ENCODE measurements around the gene UCN3. TPM values are rescaled to one million over a fixed set of nuclear protein-coding genes. Genes with fewer than 3 reads are reported as not detected.

The UCN3 gene
- total RNA-seq, 1 experiment from 2014 or later, result not detected

DNA sequence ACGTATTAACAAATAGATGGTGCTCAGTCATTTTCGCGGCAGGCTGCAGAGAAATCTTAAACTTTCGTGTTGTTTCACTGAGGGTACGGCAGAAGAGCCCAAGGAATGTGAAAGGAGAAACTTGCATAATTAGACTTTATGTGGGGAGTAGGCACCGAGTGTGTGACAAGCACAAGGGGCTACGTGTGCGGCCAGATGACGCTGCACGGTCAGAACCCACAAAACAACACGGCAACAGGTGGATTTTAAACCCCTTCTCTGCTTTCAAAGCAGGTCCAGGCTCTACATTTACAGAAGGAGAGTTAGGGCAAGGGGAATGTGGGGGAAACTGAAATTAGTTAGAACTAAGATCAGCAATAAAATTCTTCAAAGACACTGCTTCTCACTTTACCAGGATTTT, 392 bp upstream of the UCN3 start:
- Mint-ChIP-seq H3K36me3 (ENCODE audit: insufficient read depth, unreplicated experiment) (no peaks in the 10 kb centered on the region), H3K9me3 (ENCODE audit: unreplicated experiment) (peaks cover 3% of the 10 kb centered on the region), H3K4me1 (ENCODE audit: low read depth, unreplicated experiment) (peaks cover 18% of the 10 kb centered on the region), H3K4me3 (ENCODE audit: unreplicated experiment) (peak overlapping the region; percentile 41), H3K27ac (ENCODE audit: unreplicated experiment) (no peak overlapping the region), H3K27me3 (ENCODE audit: insufficient read depth, unreplicated experiment) (peaks cover 34% of the 10 kb centered on the region)
- intact Hi-C loops (cut with micrococcal nuclease; ENCODE audit: unreplicated experiment), result no loop called here
- H3K4me1 ChIP-seq, result peaks cover 12% of the 10 kb centered on the region
- H3K9me3 ChIP-seq, result no peaks in the 10 kb centered on the region
- no peaks in the 10 kb centered on the region for H3K36me3 ChIP-seq (ENCODE audit: control insufficient read depth, insufficient read depth, low read length)
- no TSS peak for BruUV-seq (replicated peaks)
- POLR2A ChIA-PET, result no interaction called here
- peaks cover 2% of the 10 kb centered on the region for H3K27me3 ChIP-seq (replicated peaks; ENCODE audit: control insufficient read depth, insufficient read depth, low read length)
- no peak overlapping the region for H3K4me3 ChIP-seq (ENCODE audit: low read depth, low read length)
- DNase-seq, result no peak
- TF ChIP-seq, protein P1, sequence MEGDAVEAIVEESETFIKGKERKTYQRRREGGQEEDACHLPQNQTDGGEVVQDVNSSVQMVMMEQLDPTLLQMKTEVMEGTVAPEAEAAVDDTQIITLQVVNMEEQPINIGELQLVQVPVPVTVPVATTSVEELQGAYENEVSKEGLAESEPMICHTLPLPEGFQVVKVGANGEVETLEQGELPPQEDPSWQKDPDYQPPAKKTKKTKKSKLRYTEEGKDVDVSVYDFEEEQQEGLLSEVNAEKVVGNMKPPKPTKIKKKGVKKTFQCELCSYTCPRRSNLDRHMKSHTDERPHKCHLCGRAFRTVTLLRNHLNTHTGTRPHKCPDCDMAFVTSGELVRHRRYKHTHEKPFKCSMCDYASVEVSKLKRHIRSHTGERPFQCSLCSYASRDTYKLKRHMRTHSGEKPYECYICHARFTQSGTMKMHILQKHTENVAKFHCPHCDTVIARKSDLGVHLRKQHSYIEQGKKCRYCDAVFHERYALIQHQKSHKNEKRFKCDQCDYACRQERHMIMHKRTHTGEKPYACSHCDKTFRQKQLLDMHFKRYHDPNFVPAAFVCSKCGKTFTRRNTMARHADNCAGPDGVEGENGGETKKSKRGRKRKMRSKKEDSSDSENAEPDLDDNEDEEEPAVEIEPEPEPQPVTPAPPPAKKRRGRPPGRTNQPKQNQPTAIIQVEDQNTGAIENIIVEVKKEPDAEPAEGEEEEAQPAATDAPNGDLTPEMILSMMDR (IDR thresholded peaks at IDR 0.05; ENCODE audit: insufficient read depth in 1 of 2, low read depth in 1 of 2, low read length in 1 of 2, severe bottlenecking in 1 of 2, unreplicated experiment in 1 of 2), result no peak
- CTCF ChIA-PET, result no interaction called here

DNA sequence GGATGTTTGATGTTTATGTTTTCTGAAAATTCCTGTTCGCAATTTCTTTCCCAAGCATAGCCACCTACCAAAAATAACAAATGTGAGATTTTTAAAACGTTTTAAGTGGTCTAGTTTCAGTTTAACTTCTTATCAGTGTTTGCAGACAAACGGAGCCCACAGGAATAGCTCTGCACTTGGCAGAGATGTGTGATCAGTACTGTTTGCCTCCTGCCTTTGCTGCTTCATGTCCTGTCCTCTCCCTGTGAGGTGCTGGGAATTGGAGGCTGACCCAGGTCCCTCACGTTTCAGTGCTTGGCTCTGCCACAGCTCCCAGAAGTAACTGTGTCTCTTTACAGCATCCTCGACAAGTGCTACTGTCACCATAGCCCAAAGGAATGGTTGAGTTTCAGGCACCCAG, 1.2 kb downstream of the UCN3 start:
- peaks cover 27% of the 10 kb centered on the region for H3K27me3 Mint-ChIP-seq (ENCODE audit: insufficient read depth, unreplicated experiment)
- H3K4me3 Mint-ChIP-seq (ENCODE audit: unreplicated experiment), result peak overlapping the region; percentile 21
- Histone ChIP-seq H3K4me1 (0 out of 2 replicates have a peak, but pooled peaks cover 5% of the 10 kb centered on the region), H3K36me3 (ENCODE audit: control insufficient read depth, insufficient read depth, low read length) (no peaks in the 10 kb centered on the region), H3K27me3 (replicated peaks; ENCODE audit: control insufficient read depth, insufficient read depth, low read length) (peaks cover 2% of the 10 kb centered on the region), H3K4me3 (ENCODE audit: low read depth, low read length) (no peak overlapping the region), H3K9me3 (peaks cover 1% of the 10 kb centered on the region)
- peaks cover 7% of the 10 kb centered on the region for H3K4me1 Mint-ChIP-seq (ENCODE audit: low read depth, unreplicated experiment)
- H3K27ac Mint-ChIP-seq (ENCODE audit: unreplicated experiment), result no peak overlapping the region
- POLR2A ChIA-PET, result no interaction called here
- TF ChIP-seq, protein P1 (IDR thresholded peaks at IDR 0.05; ENCODE audit: insufficient read depth in 1 of 2, low read depth in 1 of 2, low read length in 1 of 2, severe bottlenecking in 1 of 2, unreplicated experiment in 1 of 2), result no peak
- intact Hi-C loops (cut with micrococcal nuclease; ENCODE audit: unreplicated experiment), result no loop called here
- BruUV-seq (replicated peaks), result no TSS peak
- H3K36me3 Mint-ChIP-seq (ENCODE audit: insufficient read depth, unreplicated experiment), result no peaks in the 10 kb centered on the region
- CTCF ChIA-PET, result no interaction called here
- no peak for DNase-seq
- peaks cover 18% of the 10 kb centered on the region for H3K9me3 Mint-ChIP-seq (ENCODE audit: unreplicated experiment)

DNA sequence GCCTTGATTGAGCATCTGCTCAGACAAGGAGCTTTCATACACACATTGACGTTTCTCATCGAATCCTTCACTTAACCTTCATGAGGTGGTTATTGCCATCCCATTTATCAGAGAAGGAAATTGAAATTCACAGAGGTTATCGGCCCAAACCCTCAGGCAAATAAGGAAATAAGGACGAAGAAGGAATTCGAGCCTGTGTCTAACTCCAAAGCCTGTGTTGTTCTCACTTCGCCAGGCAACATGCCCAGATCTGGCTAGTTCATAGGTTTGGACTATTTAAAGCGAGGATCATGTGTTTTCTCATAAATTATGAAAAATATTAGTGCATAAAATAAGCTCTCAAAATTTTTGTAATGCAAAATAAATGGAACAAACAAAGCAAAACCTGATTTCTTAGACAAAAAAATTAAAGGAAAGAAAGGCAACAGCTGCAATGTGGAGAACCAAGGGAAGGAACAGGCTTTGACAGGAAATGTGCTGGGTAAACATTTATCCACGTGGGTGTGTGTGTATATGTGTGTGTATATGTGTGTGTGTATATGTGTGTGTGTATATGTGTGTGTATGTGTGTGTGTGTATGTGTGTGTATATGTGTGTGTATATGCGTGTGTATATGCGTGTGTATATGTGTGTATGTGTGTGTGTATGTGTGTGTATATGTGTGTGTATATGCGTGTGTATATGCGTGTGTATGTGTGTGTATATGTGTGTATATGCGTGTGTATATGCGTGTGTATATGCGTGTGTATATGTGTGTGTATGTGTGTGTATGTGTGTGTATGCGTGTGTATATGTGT, 4.8 kb downstream of the UCN3 start:
- Mint-ChIP-seq H3K27me3 (ENCODE audit: insufficient read depth, unreplicated experiment) (peaks cover 14% of the 10 kb centered on the region), H3K4me3 (ENCODE audit: unreplicated experiment) (no peak overlapping the region), H3K27ac (ENCODE audit: unreplicated experiment) (no peak overlapping the region), H3K4me1 (ENCODE audit: low read depth, unreplicated experiment) (peaks cover 11% of the 10 kb centered on the region), H3K36me3 (ENCODE audit: insufficient read depth, unreplicated experiment) (no peaks in the 10 kb centered on the region), H3K9me3 (ENCODE audit: unreplicated experiment) (peaks cover 32% of the 10 kb centered on the region)
- no TSS peak for BruUV-seq (replicated peaks)
- TF ChIP-seq, protein P1 (IDR thresholded peaks at IDR 0.05; ENCODE audit: insufficient read depth in 1 of 2, low read depth in 1 of 2, low read length in 1 of 2, severe bottlenecking in 1 of 2, unreplicated experiment in 1 of 2), result no peak
- intact Hi-C loops (cut with micrococcal nuclease; ENCODE audit: unreplicated experiment), result no loop called here
- POLR2A ChIA-PET, result no interaction called here
- DNase-seq, result no peak
- Histone ChIP-seq H3K36me3 (ENCODE audit: control insufficient read depth, insufficient read depth, low read length) (no peaks in the 10 kb centered on the region), H3K9me3 (peaks cover 11% of the 10 kb centered on the region), H3K4me3 (ENCODE audit: low read depth, low read length) (no peak overlapping the region), H3K4me1 (0 out of 2 replicates have a peak, but pooled peaks cover 5% of the 10 kb centered on the region), H3K27me3 (replicated peaks; ENCODE audit: control insufficient read depth, insufficient read depth, low read length) (no peaks in the 10 kb centered on the region; the same call in 1 of the 2 replicates)
- CTCF ChIA-PET, result no interaction called here

Measured in Caco-2 (cell line).